Suprapubic skin (tissue), 4 donors: ENCODE data around the gene OSBPL7. TPM values are rescaled to one million over a fixed set of nuclear protein-coding genes. Genes with fewer than 3 reads are reported as not detected.

Experiments used
- DNase-seq, 2 donors: peaks; one replicate each; pipeline ENCODE4 v3.0.0-alpha.2; 2019; ENCODE audit warnings: low spot score in 2 of 2
- H3K27ac ChIP-seq: fragments of 200-600 bp; sonication (generic); one replicate; pipeline ENCODE4 v1.5.1; 2019
- H3K27me3 ChIP-seq: fragments of 200-600 bp; sonication (generic); one replicate; pipeline ENCODE4 v1.5.1; 2019
- H3K36me3 ChIP-seq: fragments of 200-600 bp; sonication (generic); one replicate; pipeline ENCODE4 v1.5.1; 2019
- H3K4me1 ChIP-seq: fragments of 200-600 bp; sonication (generic); one replicate; pipeline ENCODE4 v1.5.1; 2019
- H3K4me3 ChIP-seq: fragments of 200-600 bp; sonication (generic); one replicate; pipeline ENCODE4 v1.5.1; 2019; ENCODE audit warnings: mild to moderate bottlenecking
- H3K9me3 ChIP-seq: fragments of 200-600 bp; sonication (generic); one replicate; pipeline ENCODE4 v1.5.1; 2019
- EP300 ChIP-seq: sonication (generic); formaldehyde crosslinking; IDR thresholded peaks from one replicate; pipeline ENCODE4 v1.6.1; 2017; ENCODE audit warnings: antibody characterized with exemption
- POLR2A ChIP-seq, 2 donors: fragments of 450-650 bp; IDR thresholded peaks; one replicate each; pipeline ENCODE4 v1.6.1; 2017; ENCODE audit warnings: antibody characterized with exemption in 2 of 2, mild to moderate bottlenecking in 2 of 2, moderate library complexity in 2 of 2
- POLR2AphosphoS5 ChIP-seq, 3 donors: sonication (generic); formaldehyde crosslinking; IDR thresholded peaks; one replicate each; pipeline ENCODE4 v1.6.1; 2017; ENCODE audit warnings: antibody characterized with exemption in 3 of 3
- WGBS: methylation state at CpG from one replicate; pipeline ENCODE4 v1.1.5; 2018; 5-methylcytosine and 5-hydroxymethylcytosine counted together
- total RNA-seq, 4 donors: library from RNA; depleted of rRNA; stranded (reverse); fragments of >200 nt; gene quantifications; one replicate each; pipeline ENCODE4 v1.1.0, GENCODE V29; 2016
- TF ChIP-seq, protein P1 (sequence below), 2 donors: fragments of 200-600 bp in 1 of 2; fragments of 450-650 bp in 1 of 2; sonication (generic) in 1 of 2; IDR thresholded peaks; one replicate each; pipeline ENCODE4 v1.5.1; 2016 to 2019; ENCODE audit warnings: antibody characterized with exemption in 2 of 2, mild to moderate bottlenecking in 1 of 2, moderate library complexity in 1 of 2

Gene OSBPL7
- total RNA-seq, 4 donors from 2014 or later, result 1.3 to 2.0 (median 1.6) TPM

DNA sequence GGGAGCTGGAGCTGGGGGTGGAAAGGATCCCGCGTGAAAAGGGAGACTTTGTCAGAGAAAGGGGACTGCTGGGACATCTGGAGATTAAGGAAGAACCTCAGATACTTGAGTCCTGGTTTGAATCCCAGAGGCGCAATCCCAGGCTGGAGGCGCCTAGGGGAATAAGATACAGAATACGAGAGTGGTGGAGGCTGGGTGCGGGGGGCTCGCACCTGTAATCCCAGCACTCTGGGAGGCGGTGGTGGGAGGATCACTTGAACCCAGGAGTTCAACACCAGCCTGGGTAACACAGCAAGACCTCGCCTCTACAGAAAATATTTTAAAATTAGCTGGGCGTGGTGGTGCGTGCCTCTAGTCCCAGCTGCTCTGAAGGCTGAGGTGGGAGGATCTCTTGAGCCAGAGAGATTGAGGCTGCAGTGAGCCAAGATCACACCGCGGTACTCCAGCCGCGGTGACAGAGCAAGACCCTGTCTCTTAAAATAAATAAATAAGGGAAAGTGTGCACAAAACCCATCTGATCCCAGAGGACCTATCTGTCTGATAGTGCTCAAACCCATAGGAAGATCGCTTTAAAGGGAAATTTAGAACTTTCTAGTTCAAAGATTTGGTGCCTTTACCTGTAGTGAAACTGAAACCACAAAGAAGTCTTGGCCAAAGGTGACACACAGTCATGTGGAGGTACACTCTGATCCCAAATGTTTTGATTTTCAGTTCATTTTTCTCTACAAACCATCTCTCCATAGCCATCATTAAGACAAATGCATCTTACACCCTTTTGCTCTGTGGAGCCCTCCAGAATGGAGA, 20.1 kb upstream of the OSBPL7 start:
- Histone ChIP-seq H3K9me3 (no peaks in the 10 kb centered on the region), H3K36me3 (peaks cover 22% of the 10 kb centered on the region), H3K27me3 (peaks cover 17% of the 10 kb centered on the region), H3K27ac (peak overlapping the region; percentile 47), H3K4me1 (peaks cover 41% of the 10 kb centered on the region), H3K4me3 (peak overlapping the region; percentile 64)
- DNase-seq, result no peak
- 61% methylated on average over 16 of the region's 16 CpGs for WGBS
- TF ChIP-seq, protein P1, sequence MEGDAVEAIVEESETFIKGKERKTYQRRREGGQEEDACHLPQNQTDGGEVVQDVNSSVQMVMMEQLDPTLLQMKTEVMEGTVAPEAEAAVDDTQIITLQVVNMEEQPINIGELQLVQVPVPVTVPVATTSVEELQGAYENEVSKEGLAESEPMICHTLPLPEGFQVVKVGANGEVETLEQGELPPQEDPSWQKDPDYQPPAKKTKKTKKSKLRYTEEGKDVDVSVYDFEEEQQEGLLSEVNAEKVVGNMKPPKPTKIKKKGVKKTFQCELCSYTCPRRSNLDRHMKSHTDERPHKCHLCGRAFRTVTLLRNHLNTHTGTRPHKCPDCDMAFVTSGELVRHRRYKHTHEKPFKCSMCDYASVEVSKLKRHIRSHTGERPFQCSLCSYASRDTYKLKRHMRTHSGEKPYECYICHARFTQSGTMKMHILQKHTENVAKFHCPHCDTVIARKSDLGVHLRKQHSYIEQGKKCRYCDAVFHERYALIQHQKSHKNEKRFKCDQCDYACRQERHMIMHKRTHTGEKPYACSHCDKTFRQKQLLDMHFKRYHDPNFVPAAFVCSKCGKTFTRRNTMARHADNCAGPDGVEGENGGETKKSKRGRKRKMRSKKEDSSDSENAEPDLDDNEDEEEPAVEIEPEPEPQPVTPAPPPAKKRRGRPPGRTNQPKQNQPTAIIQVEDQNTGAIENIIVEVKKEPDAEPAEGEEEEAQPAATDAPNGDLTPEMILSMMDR (IDR thresholded peaks at IDR 0.05), result no peak
- no peak for TF ChIP-seq POLR2A (IDR thresholded peaks at IDR 0.05)
- no peak for TF ChIP-seq EP300
- TF ChIP-seq POLR2AphosphoS5 (IDR thresholded peaks at IDR 0.05), result no peak

DNA sequence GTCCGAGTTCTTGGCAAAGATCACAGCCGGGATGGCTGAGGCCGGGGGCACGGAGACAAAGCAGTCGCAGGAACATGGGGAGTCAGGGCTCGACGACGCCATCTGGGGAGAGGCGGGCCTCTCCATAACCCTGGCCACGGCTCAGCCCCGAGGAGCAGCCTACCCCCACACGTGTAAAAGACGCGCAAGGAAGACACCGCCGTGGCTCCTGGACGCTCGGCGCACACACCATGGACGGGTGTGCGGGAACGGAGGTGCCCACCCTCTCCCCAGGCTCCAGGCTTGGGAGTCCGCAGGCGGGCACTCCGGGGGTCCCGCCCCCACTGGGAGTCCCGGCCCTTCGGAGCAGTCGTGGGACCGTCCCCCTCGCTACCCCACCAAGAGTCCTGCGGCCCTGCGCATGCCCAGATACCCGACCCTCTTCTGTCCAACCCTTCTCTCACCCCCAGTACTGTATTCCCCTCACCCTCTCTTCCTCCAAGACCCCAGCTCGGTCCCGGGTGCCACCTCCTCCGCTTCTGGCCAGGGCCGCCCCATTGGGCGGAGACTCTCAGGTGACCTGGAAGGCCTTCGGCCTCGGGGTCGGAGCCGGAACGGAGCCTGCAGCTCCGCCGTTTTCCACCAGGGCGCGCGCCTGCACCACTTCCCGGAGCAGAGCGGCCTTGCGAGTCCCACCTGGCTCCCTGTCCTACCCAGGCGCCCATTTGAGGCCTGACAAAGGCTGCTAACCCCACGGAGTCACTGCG, 19.3 kb upstream of the OSBPL7 start, which contains the start of gene SCRN2:
TSS of gene SCRN2 (minus strand) at position 532 of the 746 bp plus-strand sequence. CDS start at position 102, 430 bp downstream.
- H3K4me3 ChIP-seq, result peak within 1 kb of the TSS; percentile 64
- TF ChIP-seq POLR2A (IDR thresholded peaks at IDR 0.05), result no peak
- no peak for TF ChIP-seq EP300
- TF ChIP-seq, protein P1 (IDR thresholded peaks at IDR 0.05), result peak; percentile 97
- peak in 1 of 3 donors; percentile 29 for TF ChIP-seq POLR2AphosphoS5 (IDR thresholded peaks at IDR 0.05)
- H3K27me3 ChIP-seq, result peaks cover 10% of the 10 kb centered on the region
- 0% methylated on average over 3 of the region's 55 CpGs for WGBS
- peak within 1 kb of the TSS; percentile 47 for H3K27ac ChIP-seq
- peaks cover 30% of the 10 kb centered on the region for H3K36me3 ChIP-seq
- H3K4me1 ChIP-seq, result peaks cover 37% of the 10 kb centered on the region
- H3K9me3 ChIP-seq, result no peaks in the 10 kb centered on the region
- peak; percentile 92 to 94 for DNase-seq

DNA sequence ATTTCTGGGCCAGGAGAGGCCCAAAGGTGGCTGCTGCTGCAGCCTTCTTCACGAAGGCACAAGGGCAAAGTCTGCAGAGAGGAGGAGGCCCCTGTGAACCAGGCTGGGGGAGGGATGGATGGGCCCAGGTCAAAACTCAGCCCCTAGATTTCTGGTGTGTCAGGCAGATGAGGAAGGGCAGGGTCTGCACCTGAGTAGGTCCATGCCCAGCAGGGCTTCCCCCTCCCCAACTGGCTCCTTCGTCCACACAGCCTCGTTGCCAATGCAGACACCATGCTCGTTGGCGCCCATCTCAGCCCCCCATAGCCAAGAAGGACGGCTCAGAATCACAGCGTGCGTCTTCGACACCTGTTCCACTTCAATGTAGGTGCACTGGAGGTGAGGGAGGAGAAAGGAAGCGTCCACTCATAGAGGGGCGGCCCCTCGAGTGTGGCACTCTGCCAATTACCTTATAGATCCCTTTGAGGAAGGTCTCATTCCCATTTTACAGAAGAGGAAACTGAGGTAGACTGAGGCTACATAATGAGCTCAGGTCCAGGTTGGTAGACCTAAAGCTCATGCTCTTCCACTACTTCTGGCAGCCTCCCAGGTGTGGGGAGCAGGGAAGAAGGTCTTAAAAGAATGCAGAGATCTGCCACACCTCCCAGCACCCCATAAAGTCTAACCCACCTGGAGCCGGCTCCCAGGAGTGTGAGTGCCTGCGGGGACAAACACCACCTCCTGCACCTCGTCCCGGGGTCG, 18.6 kb upstream of the OSBPL7 start:
- H3K36me3 ChIP-seq, result peaks cover 37% of the 10 kb centered on the region
- no peaks in the 10 kb centered on the region for H3K9me3 ChIP-seq
- peak overlapping the region; percentile 64 for H3K4me3 ChIP-seq
- peaks cover 37% of the 10 kb centered on the region for H3K4me1 ChIP-seq
- peaks cover 7% of the 10 kb centered on the region for H3K27me3 ChIP-seq
- WGBS, result 80% methylated on average over 11 of the region's 17 CpGs
- DNase-seq, result no peak
- TF ChIP-seq, protein P1 (IDR thresholded peaks at IDR 0.05), result no peak
- TF ChIP-seq POLR2AphosphoS5 (IDR thresholded peaks at IDR 0.05) (no peak), EP300 (no peak), POLR2A (IDR thresholded peaks at IDR 0.05) (no peak)
- H3K27ac ChIP-seq, result no peak overlapping the region

DNA sequence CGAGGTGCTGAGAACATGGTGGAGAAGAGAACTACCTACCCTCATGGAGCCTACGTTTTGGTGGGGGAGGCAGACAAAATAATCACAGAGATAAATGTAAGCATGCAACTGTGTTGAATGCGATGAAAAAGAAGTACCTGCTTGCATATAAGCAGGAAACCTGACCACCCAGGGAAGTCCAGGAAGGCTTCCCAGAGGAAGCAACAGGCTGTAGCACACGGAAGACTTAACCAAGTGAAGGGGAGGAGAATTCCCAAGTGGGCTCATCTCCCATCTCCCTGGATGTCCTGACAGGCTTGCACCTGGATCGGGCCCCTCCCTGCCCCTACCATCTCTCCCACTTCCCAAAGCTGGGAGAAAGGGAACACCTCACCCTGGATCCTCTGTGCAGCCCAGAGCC, 17.5 kb upstream of the OSBPL7 start:
- no peak overlapping the region for H3K4me3 ChIP-seq
- no peak for TF ChIP-seq POLR2A (IDR thresholded peaks at IDR 0.05)
- TF ChIP-seq, protein P1 (IDR thresholded peaks at IDR 0.05), result no peak
- TF ChIP-seq POLR2AphosphoS5 (IDR thresholded peaks at IDR 0.05), result no peak
- TF ChIP-seq EP300, result no peak
- no peaks in the 10 kb centered on the region for H3K9me3 ChIP-seq
- peaks cover 34% of the 10 kb centered on the region for H3K4me1 ChIP-seq
- no peaks in the 10 kb centered on the region for H3K27me3 ChIP-seq
- 88% methylated on average over 5 of the region's 5 CpGs for WGBS
- no peak overlapping the region for H3K27ac ChIP-seq
- H3K36me3 ChIP-seq, result peaks cover 37% of the 10 kb centered on the region
- DNase-seq, result no peak
